Glomerular visceral epithelial cell (primary cell): ENCODE results near the gene HOXB13.
"Not testable (repeated sequence)": the region's sequence is repeated elsewhere in the genome, so short reads cannot be mapped to it uniquely, and the experiment has no call there.

ENCODE experiments used
- DNase-seq: peaks from one replicate; pipeline ENCODE4 v3.0.0-alpha.2; 2016; ENCODE audit errors: extremely low spot score

Gene HOXB13

DNA sequence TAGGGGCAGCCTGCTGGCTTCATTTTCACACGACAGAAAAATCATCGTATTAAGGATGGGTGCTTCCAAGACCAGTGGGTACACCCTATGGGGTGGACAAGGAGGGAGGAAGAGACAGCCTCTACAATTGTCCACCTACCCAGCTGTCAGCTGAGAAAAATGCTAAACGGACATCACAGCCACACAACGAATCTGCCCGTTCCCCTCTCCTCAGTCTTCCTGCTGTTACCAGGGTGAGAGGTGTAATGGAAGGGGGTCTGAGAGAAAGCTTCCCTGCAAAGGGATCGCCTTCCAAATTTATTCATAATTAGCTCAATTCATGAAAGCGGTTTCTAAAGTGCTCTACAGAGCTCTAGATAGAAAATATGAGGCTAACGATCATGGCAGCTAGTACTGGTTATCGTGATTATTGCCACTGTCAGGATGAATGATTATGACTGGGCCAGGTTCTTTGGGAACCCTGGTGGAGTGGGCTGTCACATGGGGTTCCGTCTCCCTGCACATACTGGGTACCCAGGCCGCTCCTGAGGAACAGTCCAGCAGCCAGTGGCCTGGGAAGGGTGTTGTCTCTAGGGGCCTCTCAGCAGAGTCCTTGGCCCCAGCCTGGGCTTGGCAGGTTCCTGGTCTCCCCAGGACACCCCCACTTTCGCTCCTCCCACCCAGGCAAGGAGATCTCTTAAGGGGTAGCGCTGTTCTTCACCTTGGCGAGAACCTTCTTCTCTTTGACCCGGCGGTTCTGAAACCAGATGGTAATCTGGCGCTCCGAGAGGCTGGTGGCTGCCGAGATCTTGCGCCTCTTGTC is 2.2 kb downstream of the HOXB13 start:
- DNase-seq, result no peak

DNA sequence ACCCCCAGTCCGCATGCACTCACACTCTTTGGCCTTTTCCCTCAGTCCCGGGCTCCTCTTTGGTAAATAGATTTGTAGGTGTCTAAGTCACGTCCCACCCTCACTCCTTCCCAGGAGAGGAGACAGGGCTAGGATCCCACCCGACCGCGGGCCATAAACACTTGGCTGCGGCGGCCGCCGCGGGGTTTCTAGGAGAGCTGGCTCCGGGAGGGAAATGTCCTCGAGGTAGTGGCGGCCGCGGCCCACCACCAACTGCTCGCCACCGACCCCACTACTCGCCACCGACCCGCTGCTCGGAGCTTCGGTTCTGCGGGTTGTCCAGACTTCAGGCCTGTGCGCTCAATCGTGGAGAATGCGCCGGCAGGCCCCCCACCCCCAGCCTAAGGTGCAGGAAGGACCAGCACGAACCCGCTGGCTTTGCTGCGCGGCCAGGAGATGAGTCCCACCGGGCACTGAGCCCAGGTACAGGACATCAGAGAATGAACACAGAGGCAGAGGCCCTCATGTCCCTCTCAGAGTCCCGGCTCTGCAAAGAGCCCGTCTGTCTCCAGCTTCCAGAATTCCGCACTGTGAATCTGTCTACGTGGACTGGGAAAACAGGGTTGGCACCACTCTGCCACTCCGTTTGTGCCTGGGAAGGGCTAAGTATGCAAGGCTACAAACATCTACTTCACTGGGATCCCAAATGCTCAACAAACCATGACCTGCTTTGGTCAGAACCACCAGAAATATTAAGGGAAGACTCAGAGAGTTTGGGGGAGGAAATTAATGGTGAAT is 3.1 kb downstream of the HOXB13 start:
- peak; percentile 20 for DNase-seq

DNA sequence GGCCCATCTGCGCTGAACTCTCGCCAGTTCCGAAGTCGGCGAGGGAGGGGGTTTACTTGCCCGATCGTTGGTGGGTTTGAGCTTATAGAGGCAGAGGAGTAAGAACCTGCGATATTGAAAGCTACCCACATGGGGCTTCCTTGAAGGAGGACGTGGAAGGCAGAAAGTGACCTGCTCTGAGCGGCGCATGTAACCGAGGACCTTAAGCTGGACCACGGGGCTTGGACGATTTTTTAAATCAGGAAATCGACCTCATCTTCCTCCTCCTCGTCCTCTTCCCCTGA is 3.6 kb downstream of the HOXB13 start:
- no peak for DNase-seq

DNA sequence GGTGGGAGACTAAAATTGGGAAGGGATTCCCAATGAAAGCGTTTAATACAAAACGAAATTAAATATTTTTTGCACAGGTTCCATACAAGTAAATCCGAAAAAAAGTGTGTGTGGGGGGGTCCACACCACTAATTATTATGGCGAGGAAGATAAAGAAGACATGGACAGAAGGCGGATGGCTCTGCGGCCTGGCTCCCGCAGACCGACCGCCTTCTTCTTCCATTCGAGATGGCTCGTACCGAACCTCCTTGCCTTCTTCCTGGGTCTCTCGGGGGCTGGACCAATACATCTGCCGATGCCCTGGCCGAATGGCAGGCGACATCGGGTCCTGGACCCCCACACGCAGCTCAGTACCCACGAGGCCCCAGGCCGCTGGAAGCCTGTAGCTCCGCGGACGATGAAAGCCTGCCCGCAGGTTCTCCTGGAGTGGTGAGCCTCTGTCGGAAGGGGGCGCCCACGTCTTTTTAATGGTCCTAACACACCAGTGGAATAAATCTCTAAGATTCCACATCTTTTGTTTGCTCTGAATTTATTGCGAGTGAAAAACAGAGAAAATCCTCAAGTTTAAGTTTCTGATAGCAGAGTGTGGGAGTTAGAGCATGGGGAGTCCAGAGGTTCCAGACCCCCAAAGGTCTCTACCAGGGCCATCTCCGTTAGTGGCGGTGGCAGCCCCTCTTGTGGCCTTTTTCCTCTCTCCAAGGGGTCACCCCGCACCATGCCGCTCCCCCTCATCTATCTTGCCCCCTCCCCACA is 4.1 kb downstream of the HOXB13 start:
- peak; percentile 79 for DNase-seq

DNA sequence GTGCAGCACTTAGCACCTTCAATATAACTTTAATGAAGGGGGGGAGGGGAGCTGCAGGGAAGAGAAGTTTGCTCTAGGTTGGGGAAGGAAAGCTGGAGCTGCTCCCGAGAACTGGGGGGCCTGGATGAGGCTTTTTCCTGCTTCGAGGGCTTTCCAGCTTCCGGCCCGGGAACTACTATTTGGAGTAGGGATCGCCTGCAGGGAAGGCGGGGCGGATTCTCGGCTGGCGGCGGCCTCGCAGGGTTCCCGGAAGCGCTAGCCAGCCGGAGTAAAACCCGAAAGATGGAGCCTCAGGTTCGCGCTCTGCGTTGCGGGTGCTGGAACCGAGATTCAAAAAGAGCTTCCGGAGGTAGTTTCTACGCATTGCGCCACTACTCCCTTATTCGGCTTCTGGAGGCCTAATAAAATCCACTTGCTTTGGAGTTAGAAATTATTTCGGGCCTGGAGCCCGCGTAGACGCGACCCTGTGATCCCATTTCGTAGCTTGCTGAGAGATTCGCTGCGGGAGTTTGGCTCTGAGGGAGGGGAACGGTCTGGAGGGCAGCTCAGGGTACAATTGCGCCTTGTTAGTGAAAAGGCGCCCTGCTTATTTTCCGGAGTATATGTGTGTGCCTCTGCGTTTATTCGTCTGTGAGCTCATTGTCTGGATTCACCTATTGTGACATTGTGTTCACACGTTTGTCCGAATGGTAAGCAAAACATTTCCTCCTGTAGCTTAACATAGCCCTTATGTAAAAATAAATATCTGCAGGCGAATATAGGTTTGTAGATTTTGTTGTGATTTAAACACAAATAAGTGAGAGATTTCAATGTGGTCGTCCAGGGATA is 4.9 kb downstream of the HOXB13 start:
- no peak for DNase-seq

DNA sequence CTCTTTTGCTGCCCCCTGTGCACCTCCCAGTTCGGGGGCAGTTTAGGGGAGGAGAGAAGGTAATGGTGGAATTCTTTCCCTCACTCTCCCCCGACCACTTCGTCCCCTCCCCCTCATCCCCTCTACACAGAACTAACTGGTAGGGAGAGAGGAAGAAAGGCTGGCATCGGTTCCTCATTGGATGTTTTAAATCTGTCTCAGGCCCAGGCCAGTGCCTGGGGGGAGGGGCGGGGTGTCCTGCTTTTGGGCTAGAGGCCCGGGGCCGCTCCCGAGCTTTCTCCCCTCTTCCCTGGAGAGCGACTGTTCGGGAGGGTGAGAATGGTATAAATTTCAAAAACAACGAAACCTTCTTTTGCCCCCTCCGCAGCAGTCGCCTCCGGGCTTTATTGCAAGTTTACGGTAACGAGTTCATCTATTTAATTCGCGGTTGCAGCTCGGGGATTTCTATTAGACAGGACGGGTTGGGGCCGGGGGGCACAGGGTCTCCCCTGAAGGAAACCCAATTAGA is 5.6 kb downstream of the HOXB13 start, which contains the start of gene PRAC2:
Gene PRAC2, plus strand, starts transcription at position 271 of the 508 bp plus-strand sequence. CDS start 1,226 bp downstream, outside the sequence.
- no peak for DNase-seq

DNA sequence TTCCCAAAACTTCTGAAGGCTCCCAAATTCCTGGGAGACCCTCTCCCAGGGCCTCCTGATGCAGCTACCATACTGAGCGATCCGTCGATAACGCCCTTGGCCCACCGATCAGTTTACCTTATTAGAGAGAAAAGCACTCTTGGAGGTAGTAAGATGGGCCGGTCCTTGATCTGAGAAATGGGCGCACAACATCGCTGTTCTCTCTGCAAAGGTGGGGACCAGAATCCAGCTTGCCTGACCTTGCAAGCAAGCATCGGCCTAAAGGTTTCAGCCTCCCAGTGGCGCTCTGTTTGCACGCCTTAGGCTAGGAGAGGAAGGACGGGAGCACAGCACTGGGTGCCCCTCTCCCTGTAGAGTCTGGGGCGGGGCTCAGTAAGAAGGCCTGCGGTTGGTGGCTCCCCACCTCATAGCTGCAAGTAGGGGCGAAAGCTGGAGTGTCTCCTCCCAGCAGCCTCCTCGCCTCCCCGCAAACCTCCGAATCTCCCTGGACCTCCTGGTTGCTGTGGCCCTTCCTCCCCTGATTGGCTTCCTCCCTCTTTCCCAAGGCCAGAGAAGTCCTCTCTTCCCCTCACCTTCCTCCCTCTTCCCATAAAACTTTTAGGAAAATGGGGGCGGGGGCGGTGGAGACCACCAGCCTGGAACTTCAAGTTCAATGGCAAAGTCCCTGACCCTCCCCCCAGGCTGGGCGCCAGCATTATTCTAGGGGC is 6.2 kb downstream of the HOXB13 start, which contains the start of gene PRAC1:
Gene PRAC1, minus strand, starts transcription at position 318 of the 707 bp plus-strand sequence. Its CDS starts 126 bp downstream, at position 192.
- DNase-seq, result no peak

DNA sequence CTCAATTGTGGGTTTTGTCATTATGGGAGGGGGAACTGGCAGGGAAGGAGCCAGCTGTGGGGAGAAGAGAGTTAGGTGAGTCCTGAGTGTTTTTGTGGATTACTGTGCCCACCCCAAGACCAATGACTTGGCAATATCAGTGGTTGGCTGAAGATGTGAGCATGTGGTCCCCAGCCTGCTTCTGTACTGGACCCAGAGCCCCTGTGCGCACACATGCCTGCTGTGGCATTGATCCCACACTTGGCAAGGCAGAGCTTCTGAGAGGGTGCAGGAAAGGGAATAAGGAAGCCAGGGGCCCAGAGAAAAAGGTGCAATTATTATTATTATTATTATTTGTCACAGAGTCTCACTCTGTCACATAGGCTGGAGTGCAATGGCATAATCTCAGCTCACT is 7.5 kb downstream of the HOXB13 start:
- no peak for DNase-seq

DNA sequence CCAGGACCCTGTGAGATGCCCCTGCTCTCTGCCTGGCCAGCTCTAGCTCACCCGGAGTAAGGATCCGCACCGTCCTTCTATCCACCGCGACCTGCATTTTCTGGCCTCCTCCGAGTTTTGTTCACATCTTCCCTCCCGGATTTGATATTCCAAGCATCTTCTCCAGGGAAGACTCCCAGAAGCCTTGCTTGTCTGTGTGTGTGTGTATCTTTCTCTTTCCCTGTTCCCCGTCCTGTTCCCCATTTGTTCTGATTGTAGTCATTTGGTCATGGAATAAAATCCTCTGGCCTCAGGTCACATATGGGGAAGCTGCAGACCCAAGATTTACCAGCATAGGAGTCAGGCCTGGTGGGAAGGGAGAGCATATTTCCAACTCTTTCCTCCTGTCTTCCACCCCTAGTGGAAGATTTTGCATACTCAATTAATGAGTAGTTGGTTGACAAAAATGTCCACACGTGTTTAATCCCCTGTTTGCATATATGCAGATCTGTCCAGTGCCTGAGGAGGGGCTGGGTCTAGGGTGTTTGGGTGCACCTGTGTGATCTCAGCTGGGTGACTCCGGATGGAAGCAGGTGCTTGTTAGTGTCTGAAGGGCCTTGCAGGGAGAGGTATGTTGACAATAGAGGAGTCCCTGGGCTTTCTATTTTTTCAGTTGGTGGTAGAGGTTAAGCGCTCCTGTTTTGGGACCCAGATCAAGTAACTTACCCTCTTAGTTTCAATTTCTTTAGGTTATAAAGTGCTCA is 8.1 kb downstream of the HOXB13 start:
- DNase-seq, result no peak

DNA sequence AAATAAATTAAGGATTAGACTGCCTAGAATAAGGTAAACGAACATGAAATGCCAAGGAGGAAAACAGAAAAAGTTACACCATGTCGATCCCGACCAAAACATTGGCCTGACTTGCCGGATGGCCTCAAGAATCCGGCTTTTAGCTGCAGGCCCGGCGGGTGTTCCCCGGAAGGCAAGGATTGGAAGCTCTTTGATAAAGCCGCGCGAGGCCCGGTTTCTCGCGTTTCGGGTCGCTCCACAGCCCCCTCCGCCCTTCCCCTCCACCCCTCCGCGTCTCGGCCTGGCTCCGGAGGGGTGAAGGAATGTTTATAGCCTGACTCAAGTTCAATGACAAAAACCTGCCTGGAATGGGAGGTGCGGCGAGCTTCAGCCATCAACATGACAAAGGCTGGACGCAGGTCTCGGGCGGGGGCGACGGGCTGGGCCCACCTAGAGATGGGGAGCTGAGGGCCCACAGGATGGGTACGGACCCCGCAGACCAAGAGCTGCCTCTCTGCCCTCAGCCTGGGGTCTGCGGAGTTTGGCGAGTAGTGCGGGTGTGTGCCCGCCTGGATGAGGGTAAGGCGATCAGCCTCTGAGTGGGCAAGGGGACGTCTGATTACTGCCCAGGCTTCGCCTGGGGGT is 8.8 kb downstream of the HOXB13 start:
- no peak for DNase-seq

DNA sequence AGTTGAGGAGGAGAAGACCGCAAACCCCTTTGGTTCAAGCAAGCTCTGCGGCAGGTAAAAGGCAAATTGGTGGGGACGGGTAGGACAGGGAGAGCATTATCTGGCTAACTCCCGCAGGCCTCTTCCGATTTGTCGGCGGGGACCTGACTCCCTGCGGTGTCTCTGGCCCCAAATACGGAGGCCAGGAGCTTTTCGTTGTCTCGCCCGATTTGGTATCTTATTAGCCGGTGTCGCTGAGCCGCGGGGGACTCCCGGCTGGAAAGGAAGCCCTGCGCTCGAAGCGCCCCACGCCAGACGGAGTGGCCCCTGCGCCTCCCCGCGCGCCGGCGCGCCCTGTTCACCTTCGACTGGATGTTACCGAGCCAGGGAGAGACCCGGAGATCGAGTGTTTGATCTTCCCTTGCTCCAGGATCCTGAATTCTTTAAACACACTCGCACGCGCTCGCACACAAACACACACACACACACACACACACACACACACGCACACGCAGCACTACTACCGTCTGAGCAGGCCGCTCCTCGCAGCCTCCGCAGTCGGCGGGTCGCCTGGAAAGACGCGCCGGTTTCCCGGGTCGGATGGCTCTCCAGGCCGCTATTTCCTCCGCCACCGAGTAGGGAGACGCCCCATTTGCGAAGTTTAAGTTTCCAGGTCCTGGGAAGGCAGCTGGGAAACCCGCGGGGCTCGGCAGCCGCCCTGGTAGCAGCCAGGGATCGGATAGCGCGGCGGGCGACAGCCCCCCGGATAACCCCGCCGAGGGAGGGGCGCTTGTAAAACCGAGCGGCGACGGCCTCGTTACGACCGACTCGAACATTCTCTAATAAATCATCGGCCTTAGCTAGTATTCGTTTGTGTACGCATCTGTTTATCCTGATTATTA is 9.5 kb downstream of the HOXB13 start:
- DNase-seq, result no peak

DNA sequence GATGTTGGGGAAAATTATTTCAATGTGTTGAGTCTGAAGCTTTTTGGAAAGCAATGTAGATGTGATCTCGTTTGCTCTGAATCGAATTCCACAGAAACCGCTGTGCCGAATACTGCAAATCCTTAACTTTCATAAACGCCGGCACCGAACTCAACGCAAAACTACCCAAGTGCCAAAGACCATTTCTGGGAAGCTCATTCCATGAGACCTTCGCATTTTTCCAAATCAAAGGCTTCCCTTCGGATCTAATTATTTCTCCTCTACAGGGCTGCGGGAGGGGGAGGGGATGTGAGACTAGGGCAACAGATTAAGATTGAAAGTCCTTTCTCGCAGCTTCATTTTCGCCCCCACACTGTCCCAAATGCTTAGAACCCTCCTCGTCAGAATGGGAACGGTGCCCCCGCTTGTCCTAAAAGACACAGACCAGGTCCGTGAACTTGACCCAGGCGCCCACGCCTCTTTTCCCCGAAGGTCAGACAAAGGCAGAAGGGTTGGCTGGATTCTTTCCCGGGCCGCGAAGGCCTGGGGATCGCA is 10.3 kb downstream of the HOXB13 start:
- DNase-seq, result no peak

DNA sequence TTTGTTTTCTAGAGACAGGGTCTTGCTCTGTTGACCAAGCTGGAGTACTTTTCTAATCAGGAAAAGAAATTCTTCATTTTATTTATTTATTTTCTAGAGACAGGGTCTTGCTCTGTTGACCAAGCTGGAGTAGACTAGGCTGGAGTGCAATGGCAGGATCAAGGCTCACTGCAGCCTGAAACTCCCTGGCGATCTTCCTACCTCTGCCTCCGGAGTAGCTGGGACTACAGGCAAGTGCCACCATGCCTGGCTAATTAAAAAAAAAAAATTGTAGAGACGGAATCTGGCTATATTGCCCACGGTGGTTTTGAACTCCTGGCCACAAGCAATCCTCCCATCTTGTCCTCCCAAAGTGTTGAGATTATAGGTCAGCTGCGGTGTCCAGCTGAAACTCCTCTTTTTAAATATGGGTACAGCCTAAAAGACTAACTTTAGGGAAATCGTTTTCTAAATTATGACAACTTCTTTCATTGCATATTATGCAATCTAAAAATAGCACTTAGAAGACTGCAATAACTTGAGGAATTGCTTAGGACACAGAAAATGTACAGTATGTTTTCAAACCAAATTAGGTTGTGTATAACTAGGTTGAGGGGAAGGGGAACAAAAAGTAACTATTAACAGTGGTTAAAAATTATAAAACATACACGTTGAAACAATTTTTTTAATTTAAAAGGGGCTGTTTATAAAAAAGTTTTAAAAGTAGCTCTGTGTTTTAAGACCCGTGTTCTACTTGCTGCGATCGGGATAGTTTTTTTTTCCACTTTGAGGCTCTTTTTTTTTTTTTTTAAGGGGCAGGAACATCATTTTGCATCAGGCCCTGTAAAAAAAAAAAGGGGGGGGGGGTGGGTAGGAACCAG is 11.0 kb downstream of the HOXB13 start:
- no peak for DNase-seq

DNA sequence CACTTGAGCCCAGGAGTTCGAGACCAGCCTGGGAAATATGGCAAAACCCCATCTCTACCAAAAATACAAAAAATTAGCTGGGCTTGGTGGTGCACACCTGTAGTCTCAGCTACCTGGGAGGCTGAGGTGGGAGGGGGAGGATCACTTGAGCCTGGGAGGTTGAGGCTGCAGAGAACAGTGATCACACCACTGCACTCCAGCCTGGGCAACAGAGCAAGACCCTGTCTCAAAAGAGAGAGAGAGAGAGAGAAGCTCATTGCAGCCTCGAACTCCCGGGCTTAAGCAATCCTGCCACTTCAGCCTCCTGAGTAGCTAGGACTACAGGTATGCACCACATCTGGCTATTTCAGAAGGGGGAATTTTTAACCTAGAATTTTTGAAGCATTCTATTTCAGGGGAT is 12.0 kb downstream of the HOXB13 start:
- DNase-seq, result not testable (repeated sequence)

DNA sequence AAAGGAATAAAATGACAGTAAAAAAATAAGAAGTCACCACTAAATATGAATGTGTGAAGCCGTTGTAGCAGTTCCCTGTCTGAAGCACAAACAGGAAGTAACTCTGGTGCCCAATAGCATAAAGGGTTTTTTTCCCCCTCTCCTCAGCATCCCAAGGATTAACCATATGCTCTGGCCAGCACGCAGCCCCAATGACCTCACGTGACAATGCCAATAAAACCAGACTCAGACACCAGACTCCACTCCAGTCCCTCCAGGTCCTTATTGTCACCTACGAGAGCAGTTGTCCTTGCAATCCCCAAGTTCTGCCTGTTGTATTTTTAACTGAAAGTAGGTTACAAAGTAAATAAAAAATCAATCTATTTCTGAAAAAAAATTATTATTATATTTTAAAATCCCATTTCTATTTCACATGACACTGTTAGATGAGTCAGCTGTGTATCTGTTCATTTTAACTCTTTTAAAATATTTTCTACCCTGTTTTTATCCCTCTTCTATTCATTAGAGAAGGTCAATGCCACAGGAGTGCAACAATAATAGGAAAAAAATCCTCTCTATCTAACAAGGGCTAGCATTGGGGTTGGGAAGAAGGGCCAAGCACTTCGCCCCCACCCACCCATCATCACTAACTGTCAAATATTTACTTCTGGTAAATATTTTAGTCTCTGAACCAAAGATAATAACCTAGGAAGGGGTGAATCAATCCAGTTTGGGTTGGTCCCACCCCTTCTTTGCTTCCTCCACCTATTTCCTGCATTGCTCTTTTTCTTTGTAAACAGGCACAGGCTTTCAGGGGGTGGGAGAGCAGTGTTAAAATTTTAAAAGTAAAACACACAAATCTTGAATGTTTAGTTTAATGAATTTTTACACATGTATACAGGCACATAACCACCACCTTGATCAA is 12.8 kb downstream of the HOXB13 start:
- DNase-seq, result no peak

DNA sequence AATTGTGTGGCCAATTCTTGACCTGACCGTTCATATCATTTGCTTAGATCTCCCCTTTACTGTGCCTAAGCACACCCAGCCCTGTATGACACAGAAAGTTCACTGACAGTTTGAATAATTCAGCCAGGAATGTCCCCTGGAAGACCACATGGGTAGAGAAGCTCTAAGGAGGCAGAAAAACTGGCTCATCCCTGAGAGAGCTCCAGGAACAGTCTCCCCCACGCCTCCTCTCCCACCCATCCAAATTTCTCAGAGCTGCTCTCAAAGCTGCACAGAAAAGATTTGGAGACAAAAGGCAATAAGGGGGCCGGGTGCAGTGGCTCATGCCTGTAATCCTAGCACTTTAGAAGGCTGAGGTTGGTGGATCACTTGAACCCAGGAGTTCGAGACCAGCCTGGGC is 17.4 kb downstream of the HOXB13 start:
- no peak for DNase-seq
